Stimulated activated CD8-positive, alpha-beta memory T cell treated with anti-CD3 and anti-CD28 coated beads, Interleukin-12 subunit alpha, Interleukin-12 subunit beta, amount 100 ng/mL, for 24 hours (primary cell): ENCODE measurements around the gene RARA.

Experiments
- DNase-seq: peaks from one replicate; pipeline ENCODE4 v3.0.0-alpha.2; 2020; ENCODE audit errors: extremely low read depth

Gene RARA

DNA sequence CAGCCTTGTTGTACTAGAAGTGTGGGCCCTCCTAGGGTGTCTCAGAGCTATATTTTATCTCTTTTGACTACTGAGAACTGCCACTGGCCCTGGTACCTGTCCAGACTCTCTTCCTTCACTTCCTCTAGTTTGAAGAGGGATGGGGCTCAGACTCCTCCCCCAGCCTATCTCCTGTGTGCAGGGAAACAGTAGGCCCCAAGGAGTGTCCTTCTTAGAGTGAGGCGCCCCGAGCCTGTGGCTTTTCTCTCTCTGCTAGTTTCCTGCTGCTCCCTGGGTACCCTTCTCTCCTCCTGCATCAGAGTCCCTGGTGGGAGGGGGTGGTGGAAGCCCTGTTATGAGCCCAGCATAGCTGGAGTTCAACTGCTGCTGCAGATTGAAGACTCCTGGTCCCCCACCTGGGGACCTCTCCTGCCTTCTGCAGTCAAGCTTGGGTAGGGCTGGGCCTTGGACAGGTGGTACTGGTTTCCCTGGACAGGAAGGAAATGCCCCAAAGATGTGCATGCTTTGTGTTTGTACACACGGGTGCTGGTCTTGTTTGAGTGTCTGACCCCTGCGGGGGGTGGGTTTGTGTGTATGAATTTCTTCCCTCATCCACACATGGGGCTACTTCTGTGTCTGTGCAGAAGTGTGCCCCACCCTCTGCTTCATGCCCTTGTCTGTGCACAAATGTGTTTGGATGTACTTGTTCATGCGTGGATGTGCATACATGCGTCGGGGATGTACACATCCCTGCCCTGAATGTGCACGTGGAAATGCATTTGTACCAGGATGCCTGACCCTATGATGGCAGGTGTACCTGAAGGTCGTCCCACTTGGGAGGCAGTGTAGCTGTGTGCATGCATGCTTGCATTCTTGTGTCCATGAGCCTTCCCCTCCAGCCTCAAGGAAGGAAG lies 6.9 kb downstream of the RARA start:
- DNase-seq, result no peak

DNA sequence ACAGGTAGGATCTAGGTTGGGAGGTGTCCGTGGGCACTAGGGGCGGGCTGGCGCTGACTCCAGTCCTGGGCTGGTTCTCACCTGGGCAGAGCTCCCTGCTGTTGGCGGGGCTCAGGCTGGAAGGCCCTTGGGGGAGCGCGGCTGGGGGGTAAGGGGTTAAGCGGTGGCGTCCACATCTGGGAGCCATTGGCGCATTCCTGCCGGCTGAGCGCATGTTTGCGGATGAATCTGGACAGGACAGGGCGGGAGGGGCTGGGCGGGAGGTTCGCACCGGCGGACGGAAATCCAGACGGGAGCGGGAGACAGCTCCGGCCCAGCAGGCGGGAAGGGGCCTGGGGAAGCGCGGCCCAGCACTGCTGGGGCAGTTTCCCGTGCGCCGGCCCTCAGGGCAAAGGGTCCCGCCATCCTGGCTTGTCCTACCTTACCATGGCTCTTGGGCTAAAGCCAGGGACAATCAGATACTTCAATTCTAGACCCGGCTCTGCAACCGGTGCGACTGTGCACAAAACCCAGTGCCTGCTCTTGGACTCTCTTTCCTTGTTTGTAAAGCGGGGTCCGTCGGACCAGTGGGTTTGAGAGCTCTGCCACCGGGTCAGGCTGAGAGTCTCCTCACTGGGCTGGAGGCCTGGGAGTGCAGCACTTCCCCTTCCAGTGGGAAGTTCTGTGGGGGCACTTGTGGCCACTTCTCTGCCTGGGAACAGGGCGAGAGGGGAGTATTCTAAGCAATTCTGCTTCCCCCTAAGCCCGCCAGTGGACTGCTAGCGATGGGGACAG lies 7.8 kb downstream of the RARA start:
- DNase-seq, result no peak

DNA sequence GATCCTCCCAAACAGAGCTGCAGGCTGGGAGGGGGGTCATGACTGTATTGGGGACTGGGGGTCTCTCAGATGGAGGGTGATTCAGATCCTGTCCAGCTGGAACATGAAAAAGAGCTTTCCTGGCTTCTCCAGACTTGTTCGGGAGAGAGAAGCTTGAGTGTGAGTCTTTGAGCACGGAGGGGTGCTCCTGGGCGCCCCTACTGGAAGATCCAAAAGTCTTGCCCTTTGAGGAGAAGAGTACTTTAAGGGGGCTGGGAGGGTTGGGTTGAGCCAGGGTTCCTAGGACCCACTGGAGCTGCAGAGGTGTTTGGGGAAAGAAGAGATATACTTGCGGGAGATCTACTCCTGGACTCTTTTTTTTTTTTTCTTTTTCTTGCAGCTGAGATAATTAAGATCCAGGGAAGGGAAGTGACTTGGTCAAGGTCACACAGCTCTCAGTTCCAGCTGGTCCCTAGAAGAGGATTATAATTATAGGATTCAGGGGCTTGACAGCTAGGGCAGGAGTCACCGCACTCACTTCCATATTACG lies 8.4 kb downstream of the RARA start:
- no peak for DNase-seq

DNA sequence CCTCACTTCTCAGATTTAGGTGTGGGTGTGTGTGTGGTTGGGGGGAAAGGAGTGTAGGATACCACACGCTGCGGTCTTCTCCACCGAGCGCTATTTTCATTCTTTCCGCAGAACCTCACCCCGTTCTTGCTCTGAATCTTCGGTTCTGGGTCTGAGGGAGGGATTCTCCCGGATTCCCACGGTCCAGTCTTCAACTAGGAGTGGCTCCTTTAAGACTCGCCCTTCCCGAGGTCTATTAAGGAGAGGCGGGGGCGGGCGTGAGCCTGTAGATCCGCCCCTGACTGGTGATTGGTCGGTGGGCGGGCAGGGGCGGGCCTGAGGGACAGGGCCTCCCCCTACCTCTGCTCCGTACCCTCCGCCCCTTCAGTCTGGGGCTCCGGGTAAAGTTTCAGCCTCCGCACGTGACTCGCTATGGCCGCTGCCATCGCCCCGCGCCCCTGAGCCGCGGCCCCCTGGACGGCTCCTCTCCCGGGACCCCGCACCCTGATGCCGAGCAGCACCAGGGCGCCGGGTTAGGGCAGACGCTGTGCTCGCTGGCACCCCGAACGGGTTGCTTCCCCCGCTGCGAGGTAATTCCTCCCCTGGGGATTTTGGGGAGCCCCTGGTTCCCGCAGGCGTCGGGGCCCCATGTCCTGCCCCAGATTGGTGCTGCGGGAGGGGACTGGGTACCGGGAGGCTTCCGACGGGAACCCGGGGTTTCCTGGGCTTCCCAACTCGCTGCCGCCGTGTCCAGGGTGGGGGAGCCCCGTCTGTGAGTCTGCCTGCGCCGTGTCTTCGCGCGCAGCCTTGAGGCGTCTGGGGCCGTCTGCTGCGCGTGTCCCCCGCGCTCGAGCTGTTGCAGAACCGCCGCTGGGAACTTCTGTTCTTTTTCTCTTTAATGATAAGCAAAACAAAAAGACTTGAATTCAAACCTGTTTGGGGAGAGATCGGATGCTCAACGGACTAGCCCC lies 9.2 kb downstream of the RARA start:
- peak; percentile 75 for DNase-seq

DNA sequence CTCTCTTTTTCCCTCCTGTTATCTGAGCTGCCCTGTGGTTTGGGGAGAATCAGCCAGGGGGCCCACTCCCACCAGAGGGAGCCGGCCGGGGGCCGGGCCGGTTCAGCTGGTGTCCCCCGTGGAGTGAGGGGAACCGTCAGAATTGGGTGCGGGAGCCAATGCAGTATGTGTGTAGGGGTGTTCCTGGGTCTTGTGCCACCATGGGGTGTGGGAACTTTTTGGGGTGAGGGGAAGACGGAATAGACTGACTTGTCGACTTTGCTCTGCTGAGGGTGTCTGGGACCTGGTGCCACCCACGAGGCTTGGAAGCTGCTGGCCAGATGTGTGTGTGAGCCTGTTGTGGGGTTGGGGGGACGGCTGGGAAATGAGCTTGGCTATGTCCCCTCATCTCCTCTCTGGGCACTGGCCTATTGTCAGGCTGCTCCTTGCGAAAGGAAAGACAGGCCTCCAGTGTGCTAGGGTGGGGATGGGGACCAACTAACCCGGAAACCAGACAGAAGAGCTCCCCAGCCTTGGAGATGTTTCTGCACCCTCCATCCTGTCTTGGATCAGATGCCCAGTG lies 9.9 kb downstream of the RARA start:
- no peak for DNase-seq

DNA sequence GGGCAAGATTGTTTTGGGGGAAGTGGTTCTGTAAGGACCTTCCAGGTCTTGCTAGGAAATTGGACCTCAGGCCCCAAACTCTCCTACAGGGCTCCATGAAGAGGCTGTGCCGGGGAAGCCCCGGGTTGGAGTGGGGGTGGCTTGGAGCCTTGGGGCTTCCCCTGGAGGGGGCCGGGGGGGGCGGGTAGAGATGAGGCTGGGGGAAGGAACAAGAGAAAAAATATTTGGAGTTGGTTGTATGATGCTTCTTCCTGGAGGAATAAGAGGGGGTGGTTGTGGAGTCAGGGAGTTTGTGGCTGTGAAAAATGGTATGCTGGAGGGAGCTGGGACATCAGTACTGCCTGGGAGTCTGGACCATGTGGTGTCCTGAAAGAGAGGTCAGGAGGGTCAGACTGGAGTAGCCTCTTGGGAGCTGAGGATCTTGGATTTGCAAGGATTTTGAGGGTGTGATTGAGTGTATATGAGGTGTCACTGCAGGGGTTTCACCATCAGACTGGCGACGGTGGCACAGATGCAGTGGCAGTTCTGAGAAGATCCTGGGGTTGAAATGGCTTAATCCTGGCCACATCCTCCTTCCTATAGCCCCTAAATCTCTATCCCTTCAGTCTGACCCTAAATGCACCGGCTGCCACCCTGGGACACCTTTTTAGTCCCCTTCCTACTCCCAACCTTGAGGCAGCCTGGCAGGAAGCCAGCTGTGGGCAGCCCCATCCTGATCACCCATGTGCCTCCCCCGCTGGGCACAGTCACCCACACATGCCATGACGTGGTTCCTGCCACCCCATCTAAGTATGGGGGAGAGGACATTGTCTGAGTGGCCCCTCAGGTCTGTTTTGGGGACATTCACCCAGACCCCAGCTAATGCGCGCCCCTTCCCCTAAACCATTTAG lies 10.9 kb downstream of the RARA start:
- no peak for DNase-seq

DNA sequence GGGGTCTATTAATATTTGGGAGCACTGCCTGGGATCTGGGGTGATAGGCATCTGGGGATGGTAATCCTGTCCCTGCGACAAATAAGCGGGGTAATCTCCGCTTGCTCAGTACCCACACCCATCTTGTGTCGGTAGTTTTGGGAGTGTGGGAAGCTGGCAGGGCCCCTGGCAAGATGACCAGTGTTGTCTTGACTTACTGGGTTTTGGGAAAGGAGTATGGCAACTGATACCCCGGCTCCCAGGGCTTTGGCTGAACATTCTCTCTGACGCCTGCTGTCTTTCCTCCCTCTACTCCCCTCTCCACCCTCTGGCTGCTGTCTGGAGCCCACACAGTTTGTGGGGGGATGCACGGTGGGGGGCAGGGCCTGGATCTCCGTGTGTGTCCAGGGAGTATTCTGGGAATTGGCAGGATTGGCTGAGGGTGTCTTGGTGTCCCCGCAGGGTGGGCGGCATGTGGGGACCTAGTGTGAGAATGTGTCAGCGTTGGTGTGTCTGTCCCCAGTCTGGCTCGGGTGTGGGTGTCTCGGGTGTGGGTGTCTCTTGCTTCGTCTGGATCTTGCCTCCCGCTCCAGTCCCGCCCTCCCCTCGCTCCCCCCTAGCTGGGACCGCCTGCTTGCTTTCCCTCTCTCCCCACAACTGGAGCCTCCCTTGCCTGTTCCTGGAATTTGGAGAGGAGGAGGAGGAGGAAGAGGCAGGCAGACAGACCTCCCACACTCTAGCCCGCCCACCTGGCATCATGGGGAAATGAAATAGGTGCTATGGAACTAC lies 12.0 kb downstream of the RARA start:
- no peak for DNase-seq

DNA sequence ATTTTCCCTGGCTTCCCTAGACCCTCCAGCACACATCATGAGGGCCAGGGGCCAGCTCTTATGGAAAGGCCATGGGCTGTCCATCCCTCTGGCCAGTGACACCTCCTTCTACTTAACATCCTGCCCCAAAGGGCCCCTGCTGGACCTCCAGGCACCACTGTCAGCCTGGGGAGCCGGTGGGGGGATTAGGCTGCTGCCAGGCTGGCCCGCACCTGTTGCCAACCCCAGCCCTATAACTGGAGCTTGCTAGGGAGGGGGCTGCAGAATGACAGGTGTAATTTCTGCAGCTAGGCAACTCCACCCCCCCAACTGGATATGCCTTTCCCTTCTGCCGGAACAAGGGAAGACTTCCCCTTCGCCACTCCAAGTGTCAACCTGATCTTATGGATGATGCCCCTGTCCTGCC lies 12.5 kb downstream of the RARA start:
- DNase-seq, result no peak

DNA sequence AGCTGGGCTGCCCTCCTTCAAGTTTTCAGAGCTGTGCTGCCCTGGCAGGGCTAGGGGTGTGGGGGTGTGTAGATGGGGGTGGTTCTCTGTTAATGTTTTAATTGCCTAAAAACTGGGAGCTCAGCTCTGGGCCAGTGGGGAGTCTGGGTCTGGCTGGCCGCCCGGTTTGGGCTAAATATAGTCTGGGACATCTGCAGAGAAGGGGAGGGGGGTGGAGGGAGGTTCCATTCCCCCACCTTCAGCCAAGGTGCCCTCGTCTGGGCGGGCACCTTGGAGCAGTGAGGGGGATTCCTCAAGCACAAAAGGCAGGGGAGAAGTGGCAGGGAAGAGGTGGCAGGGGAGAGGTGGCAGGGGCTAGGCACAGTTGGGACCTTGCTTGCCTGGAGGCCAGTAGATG lies 13.0 kb downstream of the RARA start:
- no peak for DNase-seq

DNA sequence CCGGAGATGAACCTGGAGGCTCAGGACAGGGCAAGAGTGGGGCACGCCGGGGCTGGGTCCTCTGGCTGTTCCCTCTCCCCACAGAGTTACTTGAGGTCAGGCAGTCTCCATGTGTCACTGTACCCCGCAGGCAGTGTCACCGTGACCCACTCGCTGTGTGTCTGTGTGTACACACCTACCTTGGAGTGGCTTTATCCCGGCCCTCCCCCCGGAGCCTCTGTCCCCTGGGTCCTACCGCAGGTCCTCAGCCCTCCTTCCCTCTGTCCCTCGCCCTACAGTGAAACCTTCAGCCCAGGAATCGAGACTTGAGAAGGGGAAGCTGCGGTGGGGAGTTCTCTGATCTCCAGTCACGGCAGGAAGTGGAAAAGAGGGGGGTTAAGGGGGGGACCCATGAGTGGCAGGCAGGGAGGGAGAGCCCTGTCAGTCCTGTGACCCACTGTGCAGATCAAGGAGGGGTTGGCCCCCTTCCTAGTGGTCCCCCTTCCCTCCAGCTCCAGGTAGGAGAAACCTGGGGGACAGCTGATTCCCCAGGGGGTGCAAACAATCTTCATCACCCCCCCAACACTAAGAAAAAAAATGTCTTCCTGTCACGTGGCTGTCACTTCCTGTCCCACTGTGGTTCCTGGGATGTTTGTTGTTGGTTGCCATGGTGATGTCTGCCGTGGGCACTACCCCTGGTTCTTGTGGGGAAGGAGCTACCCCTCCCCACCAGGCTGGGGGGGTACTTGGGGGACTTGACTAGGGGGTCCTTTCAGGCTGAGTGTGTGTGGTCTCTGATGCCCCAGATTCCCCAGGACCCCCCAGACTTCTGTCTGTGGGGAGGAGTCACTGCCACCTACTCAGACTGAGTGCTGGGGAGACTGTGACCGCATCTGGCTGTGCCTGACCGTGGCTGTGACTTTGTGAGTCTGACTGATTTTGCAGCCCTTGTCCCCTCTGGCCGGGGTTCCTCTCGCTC lies 13.7 kb downstream of the RARA start:
- peak; percentile 70 for DNase-seq

DNA sequence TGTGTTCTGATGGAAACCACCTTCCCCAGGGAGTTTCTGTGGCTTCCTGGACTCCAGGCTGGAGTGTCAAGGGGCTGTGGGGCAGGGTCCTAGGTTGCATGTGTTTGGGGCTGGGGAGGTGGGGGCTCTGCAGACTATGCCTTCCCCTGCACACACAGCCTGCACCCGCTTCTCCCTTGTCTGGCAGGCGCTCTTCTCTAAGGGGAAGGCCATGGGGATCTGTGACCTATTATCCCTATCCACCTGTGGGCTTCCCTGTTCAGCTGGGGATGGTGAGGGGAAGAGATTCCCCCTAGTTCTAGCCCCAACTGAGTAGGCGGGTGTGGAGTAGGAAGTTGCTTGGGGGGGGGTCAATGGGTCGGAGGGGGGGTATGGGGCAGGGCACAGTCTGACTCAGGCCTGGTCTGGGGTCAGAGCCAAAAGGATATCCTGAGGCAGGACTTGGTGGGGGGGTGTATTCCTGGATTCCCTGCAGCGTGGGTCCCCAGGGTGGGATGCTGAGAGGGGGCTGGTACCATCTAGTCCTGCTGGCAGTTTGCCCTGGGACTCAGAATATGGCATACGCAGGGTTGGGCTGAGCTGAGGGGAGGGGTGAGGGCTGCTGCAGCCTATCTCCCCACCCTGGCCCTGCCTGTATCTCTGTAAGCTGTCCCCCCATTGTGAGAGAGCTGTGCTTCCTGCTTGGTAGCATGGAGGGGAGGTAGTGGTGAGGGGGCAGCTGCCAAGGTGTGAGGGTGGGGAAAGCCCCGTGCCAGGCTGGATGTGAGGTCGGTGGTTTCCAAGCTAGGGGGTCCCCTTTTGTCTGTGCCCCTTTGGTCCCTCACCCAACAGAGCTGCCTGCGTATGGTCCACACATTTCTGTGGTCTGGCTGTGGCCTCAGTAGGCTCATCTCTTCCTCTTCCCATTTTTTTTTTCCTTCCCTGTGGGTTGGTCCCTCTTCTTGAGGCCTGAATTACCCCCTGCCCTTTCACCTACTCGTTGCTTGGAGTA lies 14.7 kb downstream of the RARA start:
- DNase-seq, result no peak

DNA sequence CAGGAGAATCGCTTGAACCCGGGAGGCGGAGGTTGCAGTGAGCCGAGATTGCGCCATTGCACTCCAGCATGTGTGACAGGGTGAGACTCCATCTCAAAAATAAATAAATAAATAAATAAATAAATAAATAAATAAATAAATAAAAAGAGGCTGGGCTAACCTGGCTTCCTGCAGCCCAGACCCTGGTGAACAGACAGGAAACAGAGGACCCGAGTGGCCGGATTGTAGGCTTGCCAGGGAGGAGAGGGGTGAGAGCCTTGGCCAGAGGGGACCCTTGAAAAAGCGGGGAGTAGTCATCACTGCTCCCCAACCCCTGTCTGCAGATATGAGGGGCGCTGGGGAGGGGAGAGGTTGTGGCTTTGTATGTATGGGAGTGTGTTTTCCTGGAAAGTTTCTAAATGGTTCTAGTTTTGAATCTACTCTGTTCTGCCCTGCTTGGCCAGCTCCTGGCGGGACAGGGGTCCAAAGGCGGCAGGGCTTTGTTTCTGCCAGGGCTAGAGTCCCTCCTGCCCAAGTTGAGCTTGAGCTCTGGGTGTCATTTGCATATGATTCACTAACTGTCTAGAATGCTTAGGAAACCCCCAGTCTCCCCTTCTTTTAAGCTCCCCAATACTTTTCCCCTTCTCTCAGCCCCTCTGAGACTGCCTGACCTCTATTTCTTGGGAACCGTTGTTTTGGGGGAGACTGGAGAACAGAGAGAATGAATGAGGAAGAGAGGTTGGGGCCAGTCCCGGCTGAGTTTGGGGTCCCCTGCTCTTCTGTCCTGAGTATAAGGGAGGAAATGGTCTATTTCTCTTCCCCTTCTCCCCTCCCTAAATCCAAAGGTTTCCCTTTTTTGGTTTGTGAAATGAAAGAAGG lies 16.4 kb downstream of the RARA start:
- DNase-seq, result no peak

DNA sequence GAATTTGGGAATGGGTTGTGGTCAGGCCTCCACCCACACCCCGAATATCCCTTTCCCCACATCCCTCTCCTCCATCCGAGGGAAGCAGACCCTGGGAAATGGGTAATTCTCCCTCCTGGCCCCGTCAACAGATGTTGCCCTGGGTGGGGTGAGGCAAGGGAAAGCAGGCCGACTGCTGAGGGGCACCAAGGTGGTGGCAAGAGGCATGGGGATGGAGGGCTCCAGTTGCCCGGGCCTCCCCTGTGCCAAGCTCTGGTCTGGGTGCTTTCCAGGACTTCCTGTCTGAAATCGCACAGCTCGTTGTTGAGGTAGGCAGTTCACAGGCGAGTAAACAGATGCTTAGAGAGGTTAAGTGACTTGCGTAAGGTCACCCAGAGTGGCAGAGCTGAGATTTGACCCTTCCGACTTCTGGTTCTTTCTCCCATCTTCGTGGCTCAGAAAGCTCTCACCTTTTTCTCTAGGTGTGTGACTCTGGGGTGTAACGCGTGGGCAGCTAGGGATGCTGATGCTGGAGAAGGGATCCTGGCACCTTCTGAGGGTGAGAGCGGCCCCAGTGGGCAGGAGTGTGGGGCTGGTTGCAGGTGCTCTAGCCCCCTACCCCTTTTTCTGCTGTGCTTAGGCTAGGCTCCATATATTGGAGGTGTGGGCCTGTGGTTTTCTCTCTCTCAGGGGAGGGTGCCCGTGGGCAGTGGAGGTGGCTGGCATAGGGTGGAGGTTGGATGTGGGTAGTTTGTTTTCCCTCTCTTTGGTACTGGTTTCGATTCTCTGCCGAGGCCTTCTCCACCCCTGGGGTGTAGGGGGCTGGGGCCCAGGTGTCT lies 17.2 kb downstream of the RARA start:
- DNase-seq, result no peak

DNA sequence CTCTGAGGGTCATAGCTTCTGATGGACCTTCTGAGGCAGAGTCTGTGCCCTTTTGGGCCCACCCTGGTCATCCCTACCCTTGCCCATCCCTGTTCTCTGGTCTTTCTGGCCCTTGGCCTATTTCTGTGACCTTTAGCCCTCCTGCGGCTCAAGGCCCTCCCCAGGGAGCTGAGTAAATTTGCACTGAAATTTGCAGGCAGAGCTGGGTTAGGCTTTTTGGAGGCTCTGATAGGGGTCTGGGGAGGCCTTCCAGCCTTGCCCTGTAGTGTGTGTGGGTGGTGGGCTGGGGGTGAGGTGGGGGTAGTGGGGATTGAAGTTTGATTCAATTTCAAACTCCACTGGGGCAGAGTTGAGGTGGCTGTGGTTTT lies 17.8 kb downstream of the RARA start:
- no peak for DNase-seq

DNA sequence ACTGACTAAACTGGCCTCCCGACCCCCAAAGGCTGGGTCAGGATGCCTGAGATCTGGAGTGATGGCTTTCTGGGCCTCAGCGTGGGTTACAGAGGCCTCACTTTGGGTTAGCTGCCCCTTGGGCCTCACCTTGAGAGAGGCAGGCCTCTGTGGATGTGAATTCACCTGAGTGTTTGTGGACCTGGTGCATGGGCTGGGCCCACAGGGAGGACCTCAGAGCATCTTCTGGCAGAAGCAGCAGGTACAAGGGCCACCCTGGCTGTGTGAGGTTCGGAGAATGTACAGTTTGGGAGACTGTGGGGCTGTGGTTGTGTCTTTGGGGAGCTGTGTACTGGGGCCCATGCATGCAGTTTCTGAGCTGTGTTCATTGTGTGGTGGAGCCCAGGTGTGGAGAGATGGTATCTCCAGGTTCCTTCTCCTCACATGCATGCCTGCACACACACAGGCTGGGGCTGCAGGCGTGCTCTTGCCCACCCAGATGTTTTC lies 18.3 kb downstream of the RARA start:
- no peak for DNase-seq
